Esophagus squamous epithelium (tissue), 5 donors: ENCODE data around the gene KNDC1. TPM values are rescaled to one million over a fixed set of nuclear protein-coding genes. Genes with fewer than 3 reads are reported as not detected.

Experiments used
- DNase-seq: peaks from one replicate; lab custom pipeline; 2025; lab: John Stamatoyannopoulos, UW
- H3K27ac ChIP-seq, 4 donors: fragments of 200-600 bp; sonication (generic); one replicate each; pipeline ENCODE4 v1.5.1; 2016 to 2019; ENCODE audit warnings: mild to moderate bottlenecking in 1 of 4
- H3K27me3 ChIP-seq, 4 donors: fragments of 200-600 bp; sonication (generic); 1 replicate in 3 of 4; 2 replicates in 1 of 4; pipeline versions ENCODE4 v1.5.1 to v1.6.0; 2017 to 2021; ENCODE audit warnings: antibody characterized with exemption in 1 of 4
- H3K36me3 ChIP-seq, 3 donors: fragments of 200-600 bp; sonication (generic); one replicate each; pipeline ENCODE4 v1.5.1; 2016 to 2019
- H3K4me1 ChIP-seq, 3 donors: fragments of 200-600 bp; sonication (generic); one replicate each; pipeline ENCODE4 v1.5.1; 2017 to 2019
- H3K4me3 ChIP-seq, 4 donors: fragments of 200-600 bp; sonication (generic); 1 replicate in 3 of 4; 2 replicates in 1 of 4; pipeline ENCODE4 v1.5.1; 2016 to 2019; ENCODE audit warnings: mild to moderate bottlenecking in 2 of 4, moderate library complexity in 1 of 4
- H3K9me3 ChIP-seq, 3 donors: fragments of 200-600 bp; sonication (generic); one replicate each; pipeline ENCODE4 v1.5.1; 2016 to 2019
- CTCF ChIP-seq, 6 experiments: fragments of 450-650 bp in 4 of 6; fragments of 200-600 bp in 2 of 6; sonication (generic) in 2 of 6; IDR thresholded peaks; one replicate each; pipeline ENCODE4 v1.5.1; 2016 to 2019; ENCODE audit warnings: antibody characterized with exemption in 6 of 6, mild to moderate bottlenecking in 4 of 6, moderate library complexity in 4 of 6
- POLR2A ChIP-seq, 4 donors: fragments of 450-650 bp; IDR thresholded peaks; one replicate each; pipeline ENCODE4 v1.6.1; 2017; ENCODE audit warnings: antibody characterized with exemption in 4 of 4, mild to moderate bottlenecking in 4 of 4, moderate library complexity in 3 of 4
- WGBS, 2 donors: methylation state at CpG; one replicate each; pipeline ENCODE4 v1.1.5; 2018; 5-methylcytosine and 5-hydroxymethylcytosine counted together
- intact Hi-C: fragments of 100-400 bp; cut with DNase I; formaldehyde crosslinking; loops from one replicate; pipeline ENCODE4 v1.15.0; 2022
- total RNA-seq, 4 donors: library from RNA; depleted of rRNA; stranded (reverse); fragments of >200 nt; gene quantifications; one replicate each; pipeline ENCODE4 v1.1.0, GENCODE V29; 2016
- donor health status: DM: yes; HTN: yes; CAD: no.

Gene KNDC1
- total RNA-seq, 4 donors from 2014 or later = 0.19 to 0.64 (median 0.53) TPM; not detected in 1

- WGBS, 2 donors = no CpG with 5 or more reads among the region's 28 CpGs
- H3K36me3 ChIP-seq = peaks cover 0 to 9% (median 0%) of the 10 kb centered on the region in 3 donors
- intact Hi-C loops = no loop called here
Observed at GRCh38 chr10:133273534-133274143, 113.6 kb downstream of the KNDC1 start.

GRCh38 chr10:133274751-133275683, 115.0 kb downstream of the KNDC1 start:
- Histone ChIP-seq H3K27ac (peak overlapping the region in 3 of 4 donors; percentile 28 to 34 (median 33)), H3K36me3 (peaks cover 0 to 23% (median 6%) of the 10 kb centered on the region in 3 donors), H3K27me3 (peaks cover 0 to 39% (median 6%) of the 10 kb centered on the region in 4 donors), H3K9me3 (no peaks in the 10 kb centered on the region), H3K4me1 (peaks cover 19 to 61% (median 20%) of the 10 kb centered on the region in 3 donors), H3K4me3 (peak overlapping the region; percentile 2 to 60 (median 28))
- intact Hi-C loops = no loop called here
- TF ChIP-seq CTCF (IDR thresholded peaks at IDR 0.05) (no peak), POLR2A (IDR thresholded peaks at IDR 0.05) (no peak)
- WGBS, 2 donors = 18% methylated on average over 5 of the region's 26 CpGs; no CpG with 5 or more reads in 1 of the 2 donors
- DNase-seq = no peak

More at GRCh38 chr10:133273534-133274143, 113.6 kb downstream of the KNDC1 start:
- Histone ChIP-seq H3K4me1 (peaks cover 13 to 50% (median 20%) of the 10 kb centered on the region in 3 donors), H3K27me3 (peaks cover 0 to 39% (median 6%) of the 10 kb centered on the region in 4 donors), H3K9me3 (no peaks in the 10 kb centered on the region), H3K27ac (no peak overlapping the region), H3K4me3 (no peak overlapping the region)
- DNase-seq = no peak
- no peak for TF ChIP-seq CTCF (IDR thresholded peaks at IDR 0.05)
- TF ChIP-seq POLR2A (IDR thresholded peaks at IDR 0.05) = no peak

GRCh38 chr10:133275684-133276092, 115.7 kb downstream of the KNDC1 start:
- Histone ChIP-seq H3K4me1 (peaks cover 19 to 61% (median 20%) of the 10 kb centered on the region in 3 donors), H3K9me3 (no peaks in the 10 kb centered on the region), H3K27ac (peak overlapping the region in 2 of 4 donors; percentile 43 to 50), H3K36me3 (peaks cover 0 to 24% (median 9%) of the 10 kb centered on the region in 3 donors), H3K4me3 (peak overlapping the region; percentile 15 to 60 (median 34)), H3K27me3 (peaks cover 0 to 39% (median 6%) of the 10 kb centered on the region in 4 donors)
- TF ChIP-seq POLR2A (IDR thresholded peaks at IDR 0.05) = no peak
- no peak for TF ChIP-seq CTCF (IDR thresholded peaks at IDR 0.05)
- no peak for DNase-seq
- 0 to 19% methylated on average over 5 to 11 of the region's 12 CpGs for WGBS, 2 donors
- intact Hi-C loops = no loop called here

Other genes with a start within 250 kb of the KNDC1 start
- gene CFAP46, start 217.6 kb upstream of the KNDC1 start, total RNA-seq = under 1 TPM; 0.19 to 0.92 (median 0.54) TPM
- not detected for gene ADGRA1, start 72.3 kb upstream of the KNDC1 start, total RNA-seq
- gene UTF1, start 70.0 kb downstream of the KNDC1 start, total RNA-seq = not detected
- gene VENTX, start 77.6 kb downstream of the KNDC1 start, total RNA-seq = under 1 TPM in 3 of 4 donors, not detected in 1; 0.13 to 0.95 (median 0.82) TPM
- gene ADAM8, start 116.6 kb downstream of the KNDC1 start, total RNA-seq = 1 to 10 TPM; 3.3 to 5.7 (median 4.3) TPM
- 10 to 100 TPM; 28.4 to 44.4 (median 38.9) TPM for gene TUBGCP2, start 148.7 kb downstream of the KNDC1 start, total RNA-seq
- 10 to 100 TPM; 16.1 to 26.7 (median 17.7) TPM for gene ZNF511, start 148.7 kb downstream of the KNDC1 start, total RNA-seq
- gene CALY, start 176.7 kb downstream of the KNDC1 start, total RNA-seq = not detected
- not detected for gene PRAP1, start 187.2 kb downstream of the KNDC1 start, total RNA-seq
- gene FUOM, start 197.8 kb downstream of the KNDC1 start, total RNA-seq = 10 to 100 TPM in 2 of 4 donors, 1 to 10 TPM in 2; 6.7 to 17.7 (median 12.5) TPM
- gene ECHS1, start 213.1 kb downstream of the KNDC1 start, total RNA-seq = 100 to 1,000 TPM in 2 of 4 donors, 10 to 100 TPM in 2; 75.0 to 115 (median 99.2) TPM
- gene PAOX, start 219.0 kb downstream of the KNDC1 start, total RNA-seq = 10 to 100 TPM; 11.5 to 16.6 (median 15.9) TPM
- gene MTG1, start 233.9 kb downstream of the KNDC1 start, total RNA-seq = 10 to 100 TPM; 24.6 to 32.8 (median 27.1) TPM